ENCODE measurements around the gene IL13RA1.

DNA sequence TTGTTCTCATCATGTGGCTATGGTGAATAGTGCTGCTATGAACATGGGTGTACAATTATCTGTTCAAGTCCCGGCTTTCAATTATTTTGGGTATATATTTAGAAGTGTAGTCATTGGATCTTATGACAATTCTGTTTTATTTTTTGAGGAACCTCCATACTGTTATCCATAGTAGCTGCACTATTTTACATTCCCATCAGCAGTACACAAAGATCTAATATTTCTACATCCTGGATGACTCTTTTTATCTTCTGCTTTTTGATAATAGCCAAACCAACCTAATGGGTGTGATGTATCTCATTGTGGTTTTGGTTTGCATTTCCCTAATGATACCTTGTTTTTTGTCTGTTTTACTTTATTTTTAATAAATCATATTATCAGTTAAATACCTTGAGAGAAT lies 12.9 kb upstream of the IL13RA1 start:
- TF ChIP-seq CTCF (IDR thresholded peaks at IDR 0.05; ENCODE audit: low read length) (no peak), EZH2 (IDR thresholded peaks at IDR 0.05; ENCODE audit: borderline replicate concordance, low read length) (no peak)

Measured in OCI-LY1 (cell line).